SK-N-SH (cell line): Measurements from ENCODE around the gene AKR1D1. TPM values are rescaled to one million over a fixed set of nuclear protein-coding genes. Genes with fewer than 3 reads are reported as not detected.

ENCODE experiments used
- CTCF ChIA-PET: fragments of 300-600, 350-600 bp; formaldehyde crosslinking; extraction: SDS; loops from one replicate; lab custom pipeline; 2021; lab: Yijun Ruan, JAX
- POLR2A ChIA-PET: fragments of 350-600 bp; sonication (Branson Sonifier 250); formaldehyde crosslinking; extraction: SDS; loops from one replicate; lab custom pipeline; 2020; ENCODE audit warnings: antibody characterized with exemption, inconsistent platforms; lab: Yijun Ruan, JAX
- DNase-seq: peaks from one replicate; pipeline ENCODE4 v3.0.0; 2012
- H2AFZ ChIP-seq: fragments of 200-600 bp; sonication (generic); 2 replicates; pipeline ENCODE4 v1.8.1; 2016; ENCODE audit warnings: antibody characterized with exemption, mild to moderate bottlenecking, low read depth
- H3F3A ChIP-seq: fragments of 200-600 bp; sonication (generic); replicated peaks from 2 replicates; pipeline ENCODE3; 2016; ENCODE audit warnings: antibody characterized with exemption, mild to moderate bottlenecking; ENCODE audit not compliant: insufficient read depth
- H3K27ac ChIP-seq, 2 experiments: fragments of 200-500 bp in 1 of 2; fragments of 200-600 bp in 1 of 2; sonication (Bioruptor generic) in 1 of 2; sonication (generic), shearing (Covaris generic) in 1 of 2; 2 replicates each; pipeline versions ENCODE4 v1.5.1 to v1.6.1; 2014 to 2016; ENCODE audit warnings: low read depth in 2 of 2, inconsistent platforms in 1 of 2, low read length in 1 of 2, mild to moderate bottlenecking in 1 of 2, mixed read lengths in 1 of 2
- H3K27me3 ChIP-seq: fragments of 200-600 bp; sonication (generic), shearing (Covaris generic); 2 replicates; pipeline ENCODE4 v1.6.1; 2016; ENCODE audit warnings: mixed run types; ENCODE audit not compliant: insufficient read depth
- H3K36me3 ChIP-seq, 2 experiments: fragments of 200-500 bp in 1 of 2; fragments of 200-600 bp in 1 of 2; sonication (Bioruptor generic) in 1 of 2; sonication (generic) in 1 of 2; replicated peaks in 1 of 2; 2 replicates each; pipeline versions ENCODE3 to v1.5.1; 2014 to 2016; ENCODE audit warnings: low read length in 1 of 2, mild to moderate bottlenecking in 1 of 2; ENCODE audit not compliant: insufficient read depth in 2 of 2, control insufficient read depth in 1 of 2
- H3K4me1 ChIP-seq, 2 experiments: fragments of 200-500 bp in 1 of 2; fragments of 200-600 bp in 1 of 2; sonication (Bioruptor generic) in 1 of 2; sonication (generic), shearing (Covaris generic) in 1 of 2; 2 replicates each; pipeline versions ENCODE4 v1.5.1 to v1.6.1; 2014 to 2016; ENCODE audit warnings: low read depth in 1 of 2, low read length in 1 of 2, mixed run types in 1 of 2; ENCODE audit not compliant: insufficient read depth in 2 of 2, control insufficient read depth in 1 of 2
- H3K4me2 ChIP-seq: fragments of 200-600 bp; sonication (generic), shearing (Covaris generic); 2 replicates; pipeline ENCODE4 v1.6.1; 2017; ENCODE audit warnings: mixed run types
- H3K4me3 ChIP-seq, 2 experiments: fragments of 200-500 bp in 1 of 2; fragments of 200-600 bp in 1 of 2; sonication (Bioruptor generic) in 1 of 2; sonication (generic), shearing (Covaris generic) in 1 of 2; 2 replicates each; pipeline versions ENCODE4 v1.5.1 to v1.8.1; 2014 to 2016; ENCODE audit warnings: low read depth in 2 of 2, inconsistent platforms in 1 of 2, low read length in 1 of 2, mild to moderate bottlenecking in 1 of 2, mixed read lengths in 1 of 2, moderate library complexity in 1 of 2
- H3K79me2 ChIP-seq: fragments of 200-600 bp; sonication (generic); 2 replicates; pipeline ENCODE4 v1.8.1; 2017; ENCODE audit warnings: mild to moderate bottlenecking; ENCODE audit not compliant: insufficient read depth
- H3K9ac ChIP-seq: fragments of 200-600 bp; sonication (generic); 2 replicates; pipeline ENCODE4 v1.6.1; 2017; ENCODE audit warnings: mixed run types
- H3K9me2 ChIP-seq: fragments of 200-600 bp; sonication (generic); 2 replicates; pipeline ENCODE4 v1.6.1; 2017; ENCODE audit warnings: mixed run types
- H3K9me3 ChIP-seq: fragments of 200-600 bp; sonication (generic); 2 replicates; pipeline ENCODE4 v1.6.1; 2017; ENCODE audit warnings: mixed run types, mild to moderate bottlenecking, moderate library complexity
- H4K20me1 ChIP-seq: fragments of 200-600 bp; sonication (generic); 2 replicates; pipeline ENCODE4 v1.6.1; 2017; ENCODE audit warnings: mild to moderate bottlenecking, mixed run types; ENCODE audit not compliant: insufficient read depth
- CHD2 ChIP-seq: fragments of 150-350 bp; IDR thresholded peaks from 2 replicates; pipeline ENCODE4 v1.6.1; 2018; ENCODE audit warnings: low read length; ENCODE audit not compliant: partially characterized antibody
- ELF1 ChIP-seq: IDR thresholded peaks from 2 replicates; pipeline ENCODE4 v1.4.0; 2012
- EP300 ChIP-seq, 2 experiments: IDR thresholded peaks; 2 replicates each; pipeline versions ENCODE4 v1.4.0 to v1.6.1; 2012; ENCODE audit warnings: borderline replicate concordance in 1 of 2, low read depth in 1 of 2, low read length in 1 of 2
- EZH2phosphoT487 ChIP-seq: fragments of 200-600 bp; sonication (generic); IDR thresholded peaks from 2 replicates; pipeline ENCODE4 v1.6.1; 2017; ENCODE audit warnings: low read depth, mixed run types, mild to moderate bottlenecking, antibody characterized with exemption, moderate library complexity, borderline replicate concordance
- FOXJ3 ChIP-seq: sonication (generic); formaldehyde crosslinking; IDR thresholded peaks from 2 replicates; pipeline ENCODE4 v1.5.1; 2020; ENCODE audit warnings: mild to moderate bottlenecking, missing genetic modification reagents
- GATA2 ChIP-seq: sonication (generic); formaldehyde crosslinking; IDR thresholded peaks from 2 replicates; pipeline ENCODE4 v1.5.0; 2020; ENCODE audit warnings: mild to moderate bottlenecking, missing genetic modification reagents
- IRF3 ChIP-seq: fragments of 150-350 bp; IDR thresholded peaks from 2 replicates; pipeline ENCODE4 v1.6.1; 2016; ENCODE audit warnings: mild to moderate bottlenecking, low read depth, low read length
- MEF2A ChIP-seq: IDR thresholded peaks from 2 replicates; pipeline ENCODE4 v1.4.0; 2012; ENCODE audit warnings: low read depth, borderline replicate concordance
- MXI1 ChIP-seq: IDR thresholded peaks from 2 replicates; pipeline ENCODE4 v1.6.1; 2012; ENCODE audit warnings: mild to moderate bottlenecking, low read depth, low read length, improper control_type of control experiment
- NRF1 ChIP-seq: IDR thresholded peaks from 2 replicates; pipeline ENCODE4 v1.6.1; 2012; ENCODE audit warnings: low read depth, mild to moderate bottlenecking, low read length
- RXRA ChIP-seq: IDR thresholded peaks from 2 replicates; pipeline ENCODE4 v1.4.0; 2012; ENCODE audit warnings: low read depth, mild to moderate bottlenecking, borderline replicate concordance
- TAF1 ChIP-seq: IDR thresholded peaks from 2 replicates; pipeline ENCODE4 v1.6.1; 2012; ENCODE audit warnings: low read depth, mild to moderate bottlenecking, low read length, moderate library complexity, borderline replicate concordance
- TCF12 ChIP-seq: IDR thresholded peaks from 2 replicates; pipeline ENCODE4 v1.4.0; 2012
- WGBS: methylation state at CpG from one replicate; pipeline ENCODE4 v1.1.6; 2017; ENCODE audit warnings: low lambda C conversion rate; 5-methylcytosine and 5-hydroxymethylcytosine counted together
- polyA plus RNA-seq, 3 experiments: library from polyadenylated mRNA; depleted of rRNA; stranded (reverse); fragments of >200 nt; gene quantifications; 2 replicates each; pipeline ENCODE4 v1.2.3, GENCODE V29; 2012
- TF ChIP-seq, protein P1 (sequence below): IDR thresholded peaks from 2 replicates; pipeline ENCODE4 v1.4.0; 2012; ENCODE audit warnings: low read depth, borderline replicate concordance

Gene AKR1D1
- polyA plus RNA-seq, 1 of the 3 experiments (the other 2 are of a cell fraction), result not detected

- no peak for TF ChIP-seq EZH2phosphoT487
- TF ChIP-seq MEF2A, result no peak
- no peak for TF ChIP-seq GATA2 (CRISPR knock-in tag)
- TF ChIP-seq ELF1, result no peak
- no peak for TF ChIP-seq TAF1
- TF ChIP-seq, protein P1, sequence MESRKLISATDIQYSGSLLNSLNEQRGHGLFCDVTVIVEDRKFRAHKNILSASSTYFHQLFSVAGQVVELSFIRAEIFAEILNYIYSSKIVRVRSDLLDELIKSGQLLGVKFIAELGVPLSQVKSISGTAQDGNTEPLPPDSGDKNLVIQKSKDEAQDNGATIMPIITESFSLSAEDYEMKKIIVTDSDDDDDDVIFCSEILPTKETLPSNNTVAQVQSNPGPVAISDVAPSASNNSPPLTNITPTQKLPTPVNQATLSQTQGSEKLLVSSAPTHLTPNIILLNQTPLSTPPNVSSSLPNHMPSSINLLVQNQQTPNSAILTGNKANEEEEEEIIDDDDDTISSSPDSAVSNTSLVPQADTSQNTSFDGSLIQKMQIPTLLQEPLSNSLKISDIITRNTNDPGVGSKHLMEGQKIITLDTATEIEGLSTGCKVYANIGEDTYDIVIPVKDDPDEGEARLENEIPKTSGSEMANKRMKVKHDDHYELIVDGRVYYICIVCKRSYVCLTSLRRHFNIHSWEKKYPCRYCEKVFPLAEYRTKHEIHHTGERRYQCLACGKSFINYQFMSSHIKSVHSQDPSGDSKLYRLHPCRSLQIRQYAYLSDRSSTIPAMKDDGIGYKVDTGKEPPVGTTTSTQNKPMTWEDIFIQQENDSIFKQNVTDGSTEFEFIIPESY, result no peak
- no peak for TF ChIP-seq MXI1
- no peak for TF ChIP-seq FOXJ3 (CRISPR knock-in tag)
- TF ChIP-seq RXRA, result no peak
Measured at GRCh38 chr7:138126928-138127327, 50.7 kb downstream of the AKR1D1 start (continued).

DNA sequence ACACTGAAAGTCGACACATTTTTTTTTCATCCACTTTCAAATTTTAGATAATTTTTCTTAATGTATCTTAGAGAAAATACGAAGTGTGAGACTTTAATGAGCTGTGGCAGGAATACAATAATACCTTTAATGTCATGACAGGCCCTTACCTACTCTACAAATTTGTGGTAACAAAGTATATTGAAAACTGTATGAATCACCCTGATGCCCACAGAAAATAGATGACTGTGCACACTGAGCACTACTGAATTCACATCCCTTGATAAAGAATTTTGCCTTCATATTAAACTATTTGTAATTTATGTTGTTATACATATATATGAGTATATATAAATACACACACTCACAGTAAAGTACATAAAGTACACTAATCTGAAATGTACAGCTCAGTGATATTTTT is 51.7 kb downstream of the AKR1D1 start:
- ChIA-PET POLR2A (no interaction called here), CTCF (interaction anchor here (0.6 to 0.7 kb wide), 2 partner anchors 111 to 611 kb away, joined by 3 read pairs; no protein-coding TSS in a partner anchor)
- Histone ChIP-seq H2AFZ (no peak overlapping the region), H3K9me3 (peaks cover under 1% of the 10 kb centered on the region; the same call in 1 of the 2 replicates), H3K27ac (no peak overlapping the region), H3K9me2 (no peaks in the 10 kb centered on the region), H4K20me1 (no peaks in the 10 kb centered on the region), H3K27me3 (no peaks in the 10 kb centered on the region), H3K36me3 (no peaks in the 10 kb centered on the region), H3F3A (no peaks in the 10 kb centered on the region), H3K79me2 (no peaks in the 10 kb centered on the region), H3K4me2 (no peak overlapping the region), H3K4me1 (peaks cover 0 to 4% of the 10 kb centered on the region in 2 experiments; a peak in 1 of 4 replicates), H3K4me3 (no peak overlapping the region), H3K9ac (no peak overlapping the region)
- DNase-seq, result no peak
- WGBS, result 5% methylated on average over 2 of the region's 2 CpGs
- TF ChIP-seq NRF1 (no peak), IRF3 (no peak)

- Histone ChIP-seq H3K4me1 (peaks cover 0 to 4% of the 10 kb centered on the region in 2 experiments; a peak in 1 of 4 replicates), H2AFZ (no peak overlapping the region), H3K9me3 (peaks cover 5% of the 10 kb centered on the region; the same call in 1 of the 2 replicates), H3F3A (no peaks in the 10 kb centered on the region), H3K27me3 (no peaks in the 10 kb centered on the region), H3K4me2 (no peak overlapping the region), H3K9me2 (no peaks in the 10 kb centered on the region), H3K4me3 (no peak overlapping the region), H3K27ac (no peak overlapping the region), H4K20me1 (no peaks in the 10 kb centered on the region), H3K36me3 (no peaks in the 10 kb centered on the region), H3K79me2 (no peaks in the 10 kb centered on the region), H3K9ac (no peak overlapping the region)
- POLR2A ChIA-PET, result no interaction called here
- TF ChIP-seq TCF12, result no peak
- no peak for TF ChIP-seq GATA2 (CRISPR knock-in tag)
- TF ChIP-seq CHD2, result no peak
- TF ChIP-seq EP300 (IDR thresholded peaks at IDR 0.05; ENCODE audit: borderline replicate concordance in 1 of 2, low read depth in 1 of 2, low read length in 1 of 2), result no peak
- no peak for DNase-seq
- CTCF ChIA-PET, result no interaction called here
- WGBS, result 57% methylated on average over 3 of the region's 3 CpGs
Measured at GRCh38 chr7:138129551-138130165, 53.4 kb downstream of the AKR1D1 start.
